Measurements from ENCODE around the gene CYP46A1.

CYP46A1 gene

DNA sequence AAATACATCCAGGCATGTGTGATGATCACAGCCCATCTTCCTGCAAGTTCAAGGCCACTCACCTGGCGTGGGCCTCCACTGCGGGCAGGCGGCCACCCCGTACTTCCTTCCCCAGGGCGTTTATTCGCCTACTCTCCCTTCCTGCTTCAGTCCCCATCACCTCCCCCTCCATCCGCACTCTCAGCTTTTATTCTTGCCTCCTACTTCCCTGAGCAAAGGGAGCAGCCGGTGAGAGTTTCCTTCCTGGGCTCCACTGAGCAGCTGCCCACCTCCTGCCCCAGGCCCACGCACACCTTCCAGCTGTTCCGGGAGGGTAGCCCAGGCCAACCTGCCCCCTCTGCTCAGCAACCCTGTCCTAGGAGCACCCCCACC, 4.1 kb downstream of the CYP46A1 start:
- no peak for DNase-seq

GRCh38 chr14:99688629-99689028, 4.5 kb downstream of the CYP46A1 start:
- no peak for DNase-seq

GRCh38 chr14:99689266-99690236, 5.5 kb downstream of the CYP46A1 start:
- DNase-seq = no peak

- DNase-seq = no peak
These were observed 6.5 kb downstream of the CYP46A1 start for GRCh38 chr14:99690636-99691035.

- no peak for DNase-seq
These were observed 7.2 kb downstream of the CYP46A1 start for GRCh38 chr14:99691111-99691885.

- no peak for DNase-seq
These were observed 9.8 kb downstream of the CYP46A1 start for GRCh38 chr14:99693918-99694317.

- no peak for DNase-seq
These were observed 12.8 kb downstream of the CYP46A1 start for GRCh38 chr14:99696929-99697328.

GRCh38 chr14:99698236-99698635, 14.1 kb downstream of the CYP46A1 start:
- DNase-seq = no peak

- DNase-seq = no peak
These were observed 14.5 kb downstream of the CYP46A1 start for GRCh38 chr14:99698642-99699041.

DNA sequence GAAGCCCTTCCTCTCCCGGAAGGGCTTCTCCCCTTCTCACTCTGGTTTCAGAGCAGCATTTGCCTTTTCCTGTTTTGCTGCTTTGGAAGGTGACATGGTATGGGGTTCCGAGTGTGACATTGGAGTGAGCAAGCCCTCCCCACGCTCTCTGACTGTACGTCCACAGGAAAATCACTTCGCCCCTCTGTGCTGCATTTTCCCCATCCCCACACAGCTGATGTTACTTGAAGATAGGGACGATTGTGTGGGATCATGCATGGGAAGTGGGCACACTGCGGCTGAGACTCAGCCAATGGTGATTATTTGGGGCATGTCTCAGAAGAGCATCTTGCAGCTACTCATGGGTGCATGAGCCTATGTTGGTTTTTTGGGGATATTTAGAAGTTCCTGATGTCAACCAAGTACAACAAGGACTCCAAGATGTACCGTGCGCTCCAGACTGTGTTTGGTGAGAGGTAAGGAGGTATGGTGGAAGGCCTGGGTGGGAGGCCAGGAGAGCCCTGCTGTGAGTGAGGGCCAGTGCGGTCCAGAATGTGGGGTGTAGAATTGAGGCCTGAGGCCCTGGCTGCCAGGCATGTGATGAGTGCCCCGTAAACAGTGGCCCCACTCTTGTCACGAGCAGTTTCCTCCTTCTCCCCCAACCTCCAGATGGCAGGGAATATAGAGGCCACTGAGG, 15.1 kb downstream of the CYP46A1 start:
- no peak for DNase-seq

GRCh38 chr14:99699861-99700260, 15.8 kb downstream of the CYP46A1 start:
- no peak for DNase-seq

GRCh38 chr14:99700379-99700778, 16.3 kb downstream of the CYP46A1 start:
- no peak for DNase-seq

GRCh38 chr14:99701260-99701659, 17.2 kb downstream of the CYP46A1 start:
- no peak for DNase-seq

- no peak for DNase-seq
These were observed 18.0 kb downstream of the CYP46A1 start for GRCh38 chr14:99702115-99702514.

DNA sequence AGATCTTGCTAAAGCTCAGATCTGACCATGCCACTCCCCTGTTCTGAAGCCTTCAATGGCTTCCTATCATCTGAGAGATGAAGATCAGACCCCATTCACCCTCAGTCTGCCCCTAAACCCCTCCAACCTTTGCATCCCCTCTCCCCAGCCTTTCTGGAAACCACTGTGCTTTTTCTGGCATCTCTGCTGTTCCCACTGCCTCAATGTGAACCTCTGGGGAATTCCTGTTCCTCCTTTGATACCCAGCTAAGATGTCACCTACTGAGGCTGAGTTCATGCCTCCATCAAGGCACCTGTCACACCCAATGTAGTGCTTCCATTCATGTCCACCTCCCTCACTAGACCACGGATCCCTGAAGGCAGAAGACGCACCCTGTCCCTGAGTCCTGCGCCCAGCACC, 19.3 kb downstream of the CYP46A1 start:
- no peak for DNase-seq

- DNase-seq = no peak
These were observed 19.9 kb downstream of the CYP46A1 start for GRCh38 chr14:99704037-99704436.

GRCh38 chr14:99706107-99706900, 22.2 kb downstream of the CYP46A1 start:
- DNase-seq = no peak

DNA sequence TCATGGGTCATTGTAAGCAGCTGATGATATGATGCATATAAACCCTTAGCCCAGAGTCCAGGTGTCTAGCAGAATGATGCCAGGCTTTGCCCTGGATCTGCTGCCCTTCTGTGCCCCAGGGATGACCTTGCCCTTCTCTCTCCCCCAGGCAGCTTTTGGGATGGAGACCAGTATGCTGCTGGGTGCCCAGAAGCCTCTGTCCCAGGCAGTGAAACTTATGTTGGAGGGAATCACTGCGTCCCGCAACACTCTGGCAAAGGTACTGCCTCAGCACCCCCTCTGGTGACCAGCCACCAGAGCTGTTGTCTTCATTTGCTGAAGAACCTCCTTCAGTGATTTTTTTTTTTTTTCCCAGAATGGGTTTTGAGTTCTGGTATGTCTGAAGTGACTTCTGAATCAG, 23.3 kb downstream of the CYP46A1 start:
- DNase-seq = no peak

DNA sequence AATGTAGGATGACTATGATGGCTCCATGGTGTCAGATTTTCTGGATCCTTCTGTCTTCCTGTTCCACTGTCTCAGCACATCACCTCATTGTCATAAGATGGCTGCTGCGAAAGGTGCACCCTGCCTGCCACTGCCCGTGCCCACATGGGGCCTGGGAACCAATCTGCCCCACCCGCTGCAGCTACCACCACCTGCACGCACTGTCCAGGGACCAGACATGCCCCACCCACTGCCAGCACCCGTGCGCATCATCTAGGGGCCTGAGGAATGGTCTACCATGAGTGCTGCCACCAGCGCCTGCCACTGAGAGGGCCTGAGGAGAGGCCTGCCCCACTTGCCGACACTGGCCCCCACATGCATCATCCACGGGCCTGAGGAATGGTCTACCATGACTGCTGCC, 23.8 kb downstream of the CYP46A1 start:
- DNase-seq = no peak

GRCh38 chr14:99708449-99708848, 24.4 kb downstream of the CYP46A1 start:
- DNase-seq = no peak

GRCh38 chr14:99713972-99714371, 29.9 kb downstream of the CYP46A1 start:
- DNase-seq = no peak

All from right kidney (tissue), 1 donor.